ENCODE measurements around the gene RASSF6.

GRCh38 chr4:73600954-73601353 is 19.3 kb downstream of the RASSF6 start:
- TF ChIP-seq CTCF (IDR thresholded peaks at IDR 0.05) (no peak), NFYB (CRISPR knock-in tag; conservative IDR thresholded peaks at IDR 0.05; ENCODE audit: low read depth) (no peak), ZBTB21 (CRISPR knock-in tag; IDR thresholded peaks at IDR 0.05; ENCODE audit: borderline replicate concordance) (no peak), ELF4 (CRISPR knock-in tag; IDR thresholded peaks at IDR 0.05; ENCODE audit: low read depth) (no peak), STAT6 (CRISPR knock-in tag; conservative IDR thresholded peaks at IDR 0.05; ENCODE audit: low read depth) (no peak), FOXJ3 (CRISPR knock-in tag; IDR thresholded peaks at IDR 0.05; ENCODE audit: borderline replicate concordance) (no peak), ZNF512 (CRISPR knock-in tag; IDR thresholded peaks at IDR 0.05; ENCODE audit: borderline replicate concordance) (no peak), FOXK1 (CRISPR knock-in tag; IDR thresholded peaks at IDR 0.05) (no peak), ATF1 (CRISPR knock-in tag; IDR thresholded peaks at IDR 0.05) (no peak), HMGXB4 (CRISPR knock-in tag; IDR thresholded peaks at IDR 0.05) (no peak), RELA (CRISPR knock-in tag; IDR thresholded peaks at IDR 0.05; ENCODE audit: borderline replicate concordance) (no peak), ATF6 (CRISPR knock-in tag; IDR thresholded peaks at IDR 0.05) (no peak), SP1 (CRISPR knock-in tag; conservative IDR thresholded peaks at IDR 0.05) (no peak), NFATC4 (CRISPR knock-in tag; IDR thresholded peaks at IDR 0.05) (no peak)

Measured in WTC11 (cell line).